GM12878 (cell line): ENCODE data around the gene NHSL1. TPM values are rescaled to one million over a fixed set of nuclear protein-coding genes. Genes with fewer than 3 reads are reported as not detected.

Source experiments
- CBFB ChIP-seq: IDR thresholded peaks from 2 replicates; pipeline ENCODE4 v1.6.1; 2016; ENCODE audit warnings: antibody characterized with exemption, low read depth
- CBX3 ChIP-seq: fragments of 200-600 bp; sonication (generic); IDR thresholded peaks from 2 replicates; pipeline ENCODE4 v1.6.1; 2016; ENCODE audit warnings: low read depth, borderline replicate concordance
- HCFC1 ChIP-seq: fragments of 150-350 bp; IDR thresholded peaks from 2 replicates; pipeline ENCODE4 v1.6.1; 2014; ENCODE audit warnings: low read length
- MTA3 ChIP-seq: IDR thresholded peaks from 2 replicates; pipeline ENCODE4 v1.6.1; 2012; ENCODE audit warnings: low read length, inconsistent platforms, borderline replicate concordance
- NFYA ChIP-seq: IDR thresholded peaks from 2 replicates; pipeline ENCODE4 v1.6.1; 2011; ENCODE audit warnings: low read depth, mild to moderate bottlenecking, low read length, improper control_type of control experiment, borderline replicate concordance
- PAX8 ChIP-seq: fragments of 450-650 bp; IDR thresholded peaks from 2 replicates; pipeline ENCODE4 v1.6.1; 2017; ENCODE audit warnings: mild to moderate bottlenecking, moderate library complexity
- PKNOX1 ChIP-seq: fragments of 450-650 bp; IDR thresholded peaks from 2 replicates; pipeline ENCODE4 v1.6.1; 2016; ENCODE audit warnings: mild to moderate bottlenecking
- POLR2AphosphoS2 ChIP-seq: IDR thresholded peaks from 2 replicates; pipeline ENCODE4 v1.6.1; 2011; ENCODE audit warnings: low read depth, mild to moderate bottlenecking, low read length, improper control_type of control experiment, moderate library complexity
- RCOR1 ChIP-seq: conservative IDR thresholded peaks from 2 replicates; pipeline ENCODE4 v1.6.1; 2012; ENCODE audit warnings: low read depth, low read length, improper control_type of control experiment
- RELA ChIP-seq: fragments of 450-650 bp; IDR thresholded peaks from 2 replicates; pipeline ENCODE4 v1.8.0; 2014; ENCODE audit warnings: borderline replicate concordance; ENCODE audit not compliant: partially characterized antibody
- STAT1 ChIP-seq: fragments of 450-650 bp; conservative IDR thresholded peaks from 2 replicates; pipeline ENCODE4 v1.6.1; 2014; ENCODE audit warnings: antibody characterized with exemption, mild to moderate bottlenecking
- TARDBP ChIP-seq: IDR thresholded peaks from 2 replicates; pipeline ENCODE4 v1.6.1; 2016; ENCODE audit warnings: borderline replicate concordance
- TCF7 ChIP-seq: IDR thresholded peaks from 2 replicates; pipeline ENCODE4 v1.6.1; 2014; ENCODE audit warnings: antibody characterized with exemption, borderline replicate concordance
- polyA plus RNA-seq, 11 experiments: library from polyadenylated mRNA; depleted of rRNA in 4 of 11; unstranded in 6 of 11; stranded (reverse) in 5 of 11; fragments of >200 nt; fragmentation: Nextera tagmentation in 4 of 11; fragmentation: Illumina TruSeq in 1 of 11; extraction: Ambion mirVana in 4 of 11; extraction: Trizol in 1 of 11; gene quantifications; 1 replicate in 1 of 11; 2 replicates in 10 of 11; pipeline versions ENCODE4 v1.2.1 to v1.2.3, GENCODE V29; 2011 to 2016; ENCODE audit warnings: inconsistent platforms in 2 of 11, missing spikeins in 2 of 11, low read depth in 1 of 11
- total RNA-seq, 4 experiments: library from RNA; depleted of rRNA in 3 of 4; stranded (reverse); fragments of >200 nt in 3 of 4; fragmentation: Illumina TruSeq in 1 of 4; extraction: Trizol in 1 of 4; gene quantifications; 2 replicates each; pipeline versions ENCODE4 v1.2.1 to v1.2.3, GENCODE V29; 2013 to 2021
- TF ChIP-seq, protein P1 (sequence below): fragments of 150-350 bp; IDR thresholded peaks from 2 replicates; pipeline ENCODE4 v1.6.1; 2014; ENCODE audit warnings: mild to moderate bottlenecking, low read depth, low read length
- TF ChIP-seq, protein P2 (sequence below): IDR thresholded peaks from 2 replicates; pipeline ENCODE4 v1.6.1; 2011; ENCODE audit warnings: borderline replicate concordance, low read depth, mild to moderate bottlenecking, moderate library complexity, low read length; ENCODE audit not compliant: insufficient read depth, poor library complexity, severe bottlenecking
- TF ChIP-seq, protein P3 (sequence below): IDR thresholded peaks from 2 replicates; pipeline ENCODE4 v1.6.1; 2011; ENCODE audit warnings: borderline replicate concordance, low read depth, mild to moderate bottlenecking, moderate library complexity, mixed read lengths, low read length; ENCODE audit not compliant: insufficient read depth; ENCODE audit errors: extremely low read length

NHSL1 gene
- total and polyA plus RNA-seq, 10 of the 15 experiments (the other 5 are each of a cell fraction or from before 2014, with no cell fraction given), result 0.26 to 14.1 (median 0.90) TPM

GRCh38 chr6:138403801-138404665, 95.3 kb downstream of the NHSL1 start, which contains the start of gene HEBP2 (continued):
- TF ChIP-seq PKNOX1 (peak; percentile 63; the same call in 1 of the 2 replicates), RELA (no peak), NFYA (no peak), RCOR1 (0 out of 2 replicates have a peak, but pooled peaks have one; percentile 52), CBX3 (no peak), MTA3 (no peak), POLR2AphosphoS2 (peak; percentile 56; the same call in 1 of the 2 replicates), HCFC1 (no peak), TCF7 (no peak), TARDBP (no peak), PAX8 (no peak), STAT1 (0 out of 2 replicates have a peak, but pooled peaks have one; percentile 29), CBFB (no peak)
- TF ChIP-seq, protein P1, sequence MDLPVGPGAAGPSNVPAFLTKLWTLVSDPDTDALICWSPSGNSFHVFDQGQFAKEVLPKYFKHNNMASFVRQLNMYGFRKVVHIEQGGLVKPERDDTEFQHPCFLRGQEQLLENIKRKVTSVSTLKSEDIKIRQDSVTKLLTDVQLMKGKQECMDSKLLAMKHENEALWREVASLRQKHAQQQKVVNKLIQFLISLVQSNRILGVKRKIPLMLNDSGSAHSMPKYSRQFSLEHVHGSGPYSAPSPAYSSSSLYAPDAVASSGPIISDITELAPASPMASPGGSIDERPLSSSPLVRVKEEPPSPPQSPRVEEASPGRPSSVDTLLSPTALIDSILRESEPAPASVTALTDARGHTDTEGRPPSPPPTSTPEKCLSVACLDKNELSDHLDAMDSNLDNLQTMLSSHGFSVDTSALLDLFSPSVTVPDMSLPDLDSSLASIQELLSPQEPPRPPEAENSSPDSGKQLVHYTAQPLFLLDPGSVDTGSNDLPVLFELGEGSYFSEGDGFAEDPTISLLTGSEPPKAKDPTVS, result peak; percentile 34; the same call in 1 of the 2 replicates
- TF ChIP-seq, protein P2, sequence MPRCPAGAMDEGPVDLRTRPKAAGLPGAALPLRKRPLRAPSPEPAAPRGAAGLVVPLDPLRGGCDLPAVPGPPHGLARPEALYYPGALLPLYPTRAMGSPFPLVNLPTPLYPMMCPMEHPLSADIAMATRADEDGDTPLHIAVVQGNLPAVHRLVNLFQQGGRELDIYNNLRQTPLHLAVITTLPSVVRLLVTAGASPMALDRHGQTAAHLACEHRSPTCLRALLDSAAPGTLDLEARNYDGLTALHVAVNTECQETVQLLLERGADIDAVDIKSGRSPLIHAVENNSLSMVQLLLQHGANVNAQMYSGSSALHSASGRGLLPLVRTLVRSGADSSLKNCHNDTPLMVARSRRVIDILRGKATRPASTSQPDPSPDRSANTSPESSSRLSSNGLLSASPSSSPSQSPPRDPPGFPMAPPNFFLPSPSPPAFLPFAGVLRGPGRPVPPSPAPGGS, result no peak
- TF ChIP-seq, protein P3, sequence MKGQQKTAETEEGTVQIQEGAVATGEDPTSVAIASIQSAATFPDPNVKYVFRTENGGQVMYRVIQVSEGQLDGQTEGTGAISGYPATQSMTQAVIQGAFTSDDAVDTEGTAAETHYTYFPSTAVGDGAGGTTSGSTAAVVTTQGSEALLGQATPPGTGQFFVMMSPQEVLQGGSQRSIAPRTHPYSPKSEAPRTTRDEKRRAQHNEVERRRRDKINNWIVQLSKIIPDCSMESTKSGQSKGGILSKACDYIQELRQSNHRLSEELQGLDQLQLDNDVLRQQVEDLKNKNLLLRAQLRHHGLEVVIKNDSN, result no peak
